ENCODE data around the gene PPP1R1A.

DNA sequence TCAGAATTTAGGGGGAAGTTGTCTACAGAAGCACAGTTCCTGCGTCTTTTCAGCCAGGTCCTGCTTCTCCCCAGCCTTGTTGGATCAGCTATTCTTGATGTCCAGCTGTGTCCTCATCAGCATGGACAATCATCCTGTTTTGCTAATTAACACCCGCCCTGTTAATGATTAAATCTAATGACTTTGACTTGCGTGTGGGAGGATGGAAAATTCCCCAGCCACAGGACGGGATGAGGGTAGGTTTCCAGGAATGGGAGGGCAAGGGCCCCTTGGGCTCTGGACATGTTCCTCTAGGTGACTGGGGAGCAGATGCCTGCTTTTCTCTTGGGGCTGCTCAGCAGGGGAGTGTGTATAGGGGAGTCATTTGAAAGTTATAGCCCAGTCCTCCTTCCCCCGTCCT is 5.3 kb upstream of the PPP1R1A start:
- TF ChIP-seq, protein P1, sequence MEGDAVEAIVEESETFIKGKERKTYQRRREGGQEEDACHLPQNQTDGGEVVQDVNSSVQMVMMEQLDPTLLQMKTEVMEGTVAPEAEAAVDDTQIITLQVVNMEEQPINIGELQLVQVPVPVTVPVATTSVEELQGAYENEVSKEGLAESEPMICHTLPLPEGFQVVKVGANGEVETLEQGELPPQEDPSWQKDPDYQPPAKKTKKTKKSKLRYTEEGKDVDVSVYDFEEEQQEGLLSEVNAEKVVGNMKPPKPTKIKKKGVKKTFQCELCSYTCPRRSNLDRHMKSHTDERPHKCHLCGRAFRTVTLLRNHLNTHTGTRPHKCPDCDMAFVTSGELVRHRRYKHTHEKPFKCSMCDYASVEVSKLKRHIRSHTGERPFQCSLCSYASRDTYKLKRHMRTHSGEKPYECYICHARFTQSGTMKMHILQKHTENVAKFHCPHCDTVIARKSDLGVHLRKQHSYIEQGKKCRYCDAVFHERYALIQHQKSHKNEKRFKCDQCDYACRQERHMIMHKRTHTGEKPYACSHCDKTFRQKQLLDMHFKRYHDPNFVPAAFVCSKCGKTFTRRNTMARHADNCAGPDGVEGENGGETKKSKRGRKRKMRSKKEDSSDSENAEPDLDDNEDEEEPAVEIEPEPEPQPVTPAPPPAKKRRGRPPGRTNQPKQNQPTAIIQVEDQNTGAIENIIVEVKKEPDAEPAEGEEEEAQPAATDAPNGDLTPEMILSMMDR (IDR thresholded peaks at IDR 0.05; ENCODE audit: low read depth, low read length), result no peak
- TF ChIP-seq POLR2A (IDR thresholded peaks at IDR 0.05; ENCODE audit: extremely low read depth, insufficient read length) (no peak), MYC (IDR thresholded peaks at IDR 0.05; ENCODE audit: low read depth, low read length) (no peak)
- TF ChIP-seq, protein P2, sequence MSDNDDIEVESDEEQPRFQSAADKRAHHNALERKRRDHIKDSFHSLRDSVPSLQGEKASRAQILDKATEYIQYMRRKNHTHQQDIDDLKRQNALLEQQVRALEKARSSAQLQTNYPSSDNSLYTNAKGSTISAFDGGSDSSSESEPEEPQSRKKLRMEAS (IDR thresholded peaks at IDR 0.05; ENCODE audit: low read depth, low read length), result no peak
